IMR-90 (cell line): ENCODE data around the gene ARHGAP36. TPM values are rescaled to one million over a fixed set of nuclear protein-coding genes. Genes with fewer than 3 reads are reported as not detected.

Source experiments
- ATAC-seq: fragments of 200-7000 bp; cut with Tn5 transposase; 2 replicates; pipeline ENCODE4 v1.9.1; 2020; ENCODE audit warnings: low read depth, mild to moderate bottlenecking, moderate library complexity
- BruUV-seq: library from RNA; stranded (reverse); fragments of 400-500 nt; replicated peaks from 2 replicates; lab custom pipeline; 2021; lab: Mats Ljungman, UMichigan
- CTCF ChIA-PET: fragments of 300-600 bp; formaldehyde crosslinking; extraction: SDS; loops from one replicate; lab custom pipeline; 2021; ENCODE audit warnings: antibody characterized with exemption; lab: Yijun Ruan, JAX
- POLR2A ChIA-PET: fragments of 300-600 bp; sonication (Branson Sonifier 250); formaldehyde crosslinking; loops from one replicate; lab custom pipeline; 2022; ENCODE audit warnings: antibody characterized with exemption; ENCODE audit not compliant: unreplicated experiment; lab: Charles Lee
- DNase-seq: peaks from one replicate; pipeline ENCODE4 v3.0.0; 2013
- H2AFZ ChIP-seq: replicated peaks from 2 replicates; pipeline ENCODE3; 2013; ENCODE audit warnings: low read length, mild to moderate bottlenecking; ENCODE audit not compliant: poor library complexity
- H2AK5ac ChIP-seq: 2 replicates; pipeline ENCODE4 v1.6.1; 2013; ENCODE audit warnings: low read depth, low read length, inconsistent platforms
- H2AK9ac ChIP-seq: replicated peaks from 2 replicates; pipeline ENCODE3; 2013; ENCODE audit warnings: mild to moderate bottlenecking, low read depth, low read length, moderate library complexity; ENCODE audit not compliant: poor library complexity
- H2BK120ac ChIP-seq: 2 replicates; pipeline ENCODE4 v1.6.1; 2013; ENCODE audit warnings: low read depth, low read length, inconsistent platforms
- H2BK15ac ChIP-seq: 3 replicates; pipeline ENCODE4 v1.6.1; 2013; ENCODE audit warnings: low read depth, low read length, inconsistent platforms
- H2BK20ac ChIP-seq: 2 replicates; pipeline ENCODE4 v1.6.1; 2013; ENCODE audit warnings: low read depth, mild to moderate bottlenecking, inconsistent platforms, low read length, moderate library complexity
- H2BK5ac ChIP-seq: 2 replicates; pipeline ENCODE4 v1.6.1; 2013; ENCODE audit warnings: mild to moderate bottlenecking, low read depth, low read length, inconsistent platforms; ENCODE audit not compliant: poor library complexity, severe bottlenecking
- H3K14ac ChIP-seq: replicated peaks from 2 replicates; pipeline ENCODE4 v1.6.1; 2013; ENCODE audit warnings: low read depth, low read length, inconsistent platforms
- H3K18ac ChIP-seq: 2 replicates; pipeline ENCODE4 v1.6.1; 2013; ENCODE audit warnings: low read depth, low read length, control low read depth
- H3K23ac ChIP-seq: 2 replicates; pipeline ENCODE4 v1.6.1; 2013; ENCODE audit warnings: low read depth, low read length, inconsistent platforms
- H3K27ac ChIP-seq: 2 replicates; pipeline ENCODE4 v1.5.1; 2013; ENCODE audit warnings: mild to moderate bottlenecking, control low read depth, low read length; ENCODE audit not compliant: insufficient read depth
- H3K27me3 ChIP-seq: 2 replicates; pipeline ENCODE4 v1.6.1; 2013; ENCODE audit warnings: low read length; ENCODE audit not compliant: control insufficient read depth, insufficient read depth
- H3K36me3 ChIP-seq: 2 replicates; pipeline ENCODE4 v1.6.1; 2013; ENCODE audit warnings: low read length, mixed read lengths; ENCODE audit not compliant: control insufficient read depth, insufficient read depth
- H3K4ac ChIP-seq: 2 replicates; pipeline ENCODE4 v1.6.1; 2013; ENCODE audit warnings: low read depth, low read length, inconsistent platforms
- H3K4me1 ChIP-seq: 2 replicates; pipeline ENCODE4 v1.6.1; 2013; ENCODE audit warnings: low read length, mixed read lengths; ENCODE audit not compliant: control insufficient read depth, insufficient read depth
- H3K4me2 ChIP-seq: 2 replicates; pipeline ENCODE4 v1.6.1; 2013; ENCODE audit warnings: low read depth, mild to moderate bottlenecking, control low read depth, low read length, moderate library complexity
- H3K4me3 ChIP-seq: 2 replicates; pipeline ENCODE4 v1.5.1; 2013; ENCODE audit warnings: low read depth, mild to moderate bottlenecking, control low read depth, low read length, moderate library complexity; ENCODE audit not compliant: insufficient read depth
- H3K56ac ChIP-seq: 2 replicates; pipeline ENCODE4 v1.6.1; 2013; ENCODE audit warnings: low read length, inconsistent platforms; ENCODE audit not compliant: insufficient read depth; ENCODE audit errors: extremely low read depth
- H3K79me1 ChIP-seq, 2 experiments: 2 replicates each; pipeline ENCODE4 v1.6.1; 2013; ENCODE audit warnings: low read length in 2 of 2, inconsistent platforms in 1 of 2, low read depth in 1 of 2
- H3K9ac ChIP-seq: 2 replicates; pipeline ENCODE4 v1.6.1; 2013; ENCODE audit warnings: low read depth, low read length, control low read depth
- H3K9me1 ChIP-seq: 2 replicates; pipeline ENCODE4 v1.6.1; 2013; ENCODE audit warnings: low read length, inconsistent platforms; ENCODE audit not compliant: insufficient read depth
- H3K9me3 ChIP-seq: 2 replicates; pipeline ENCODE4 v1.6.1; 2013; ENCODE audit warnings: low read length; ENCODE audit not compliant: control insufficient read depth, insufficient read depth
- H4K20me1 ChIP-seq: 2 replicates; pipeline ENCODE4 v1.6.1; 2013; ENCODE audit warnings: low read length, inconsistent platforms; ENCODE audit not compliant: insufficient read depth
- H4K5ac ChIP-seq: 2 replicates; pipeline ENCODE4 v1.6.1; 2013; ENCODE audit warnings: mild to moderate bottlenecking, low read depth, low read length, control low read depth
- H4K8ac ChIP-seq, 2 experiments: 2 replicates each; pipeline ENCODE4 v1.6.1; 2013; ENCODE audit warnings: low read depth in 2 of 2, low read length in 2 of 2, control low read depth in 1 of 2, inconsistent platforms in 1 of 2
- H4K91ac ChIP-seq: 2 replicates; pipeline ENCODE4 v1.6.1; 2013; ENCODE audit warnings: low read depth, low read length, inconsistent platforms; ENCODE audit not compliant: insufficient read depth
- BHLHE40 ChIP-seq: fragments of 150-350 bp; IDR thresholded peaks from 2 replicates; pipeline ENCODE4 v1.6.1; 2016; ENCODE audit warnings: mild to moderate bottlenecking, low read depth, low read length
- CEBPB ChIP-seq: IDR thresholded peaks from 2 replicates; pipeline ENCODE4 v1.6.1; 2012; ENCODE audit warnings: low read depth, low read length, improper control_type of control experiment
- CHD1 ChIP-seq: IDR thresholded peaks from 2 replicates; pipeline ENCODE4 v1.6.1; 2012; ENCODE audit warnings: low read depth, low read length, improper control_type of control experiment
- CTCF ChIP-seq: conservative IDR thresholded peaks from 2 replicates; pipeline ENCODE4 v1.5.1; 2012; ENCODE audit warnings: mild to moderate bottlenecking, low read depth, low read length, improper control_type of control experiment
- ELK1 ChIP-seq: fragments of 150-350 bp; IDR thresholded peaks from 2 replicates; pipeline ENCODE4 v1.6.1; 2016; ENCODE audit warnings: low read depth, mild to moderate bottlenecking, low read length, moderate library complexity, borderline replicate concordance
- FOS ChIP-seq: fragments of 150-350 bp; IDR thresholded peaks from 2 replicates; pipeline ENCODE4 v1.6.1; 2016; ENCODE audit warnings: low read depth, low read length
- MAFK ChIP-seq: IDR thresholded peaks from 2 replicates; pipeline ENCODE4 v1.6.1; 2012; ENCODE audit warnings: low read depth, low read length, improper control_type of control experiment
- MXI1 ChIP-seq: IDR thresholded peaks from 2 replicates; pipeline ENCODE4 v1.6.1; 2012; ENCODE audit warnings: low read depth, mild to moderate bottlenecking, low read length, moderate library complexity, borderline replicate concordance
- NFE2L2 ChIP-seq: fragments of 150-350 bp; IDR thresholded peaks from 2 replicates; pipeline ENCODE4 v1.6.1; 2016; ENCODE audit warnings: low read depth, mild to moderate bottlenecking, low read length
- POLR2A ChIP-seq: IDR thresholded peaks from 2 replicates; pipeline ENCODE4 v1.6.1; 2012; ENCODE audit warnings: mild to moderate bottlenecking, low read depth, low read length
- RAD21 ChIP-seq: IDR thresholded peaks from 2 replicates; pipeline ENCODE4 v1.6.1; 2012; ENCODE audit warnings: low read length, improper control_type of control experiment
- RCOR1 ChIP-seq: IDR thresholded peaks from 2 replicates; pipeline ENCODE4 v1.6.1; 2012; ENCODE audit warnings: mild to moderate bottlenecking, low read length, improper control_type of control experiment; ENCODE audit not compliant: insufficient replicate concordance
- RFX5 ChIP-seq: IDR thresholded peaks from 2 replicates; pipeline ENCODE4 v1.8.0; 2012; ENCODE audit warnings: low read depth, mild to moderate bottlenecking, low read length, moderate library complexity
- SMC3 ChIP-seq: fragments of 150-350 bp; IDR thresholded peaks from 2 replicates; pipeline ENCODE4 v1.6.1; 2016; ENCODE audit warnings: low read depth, mild to moderate bottlenecking, antibody characterized with exemption, low read length, moderate library complexity
- USF2 ChIP-seq: fragments of 150-350 bp; IDR thresholded peaks from 2 replicates; pipeline ENCODE4 v1.6.1; 2017; ENCODE audit warnings: mild to moderate bottlenecking, antibody characterized with exemption, low read length, low read depth
- WGBS, 2 experiments: methylation state at CpG; one replicate each; pipeline versions ENCODE4 v1.1.5 to v1.1.7; 2013; ENCODE audit warnings: missing lambda C conversion rate in 2 of 2; ENCODE audit not compliant: insufficient read length in 1 of 2; ENCODE audit errors: extremely low coverage in 2 of 2; 5-methylcytosine and 5-hydroxymethylcytosine counted together
- dilution Hi-C: fragments of 300-500 bp; cut with HindIII; formaldehyde crosslinking; loops from one replicate; pipeline ENCODE4 v1.14.3; 2018; ENCODE audit warnings: low sequenced_read_pairs; ENCODE audit not compliant: unreplicated experiment
- in situ Hi-C: fragments of 300-500 bp; cut with MboI; formaldehyde crosslinking; loops from 3 replicates; pipeline ENCODE4 v1.14.3; 2019; ENCODE audit warnings: low sequenced_read_pairs, inconsistent platforms, mixed read lengths
- intact Hi-C: fragments of 100-400 bp; cut with micrococcal nuclease; formaldehyde crosslinking; loops from 2 replicates; pipeline ENCODE4 v1.10.0; 2022
- polyA plus RNA-seq, 3 experiments: library from polyadenylated mRNA; depleted of rRNA; stranded (reverse); fragments of >200 nt; gene quantifications; 2 replicates each; pipeline ENCODE4 v1.2.3, GENCODE V29; 2012; ENCODE audit warnings: low replicate concordance in 1 of 3
- total RNA-seq: library from RNA; depleted of rRNA; stranded (reverse); fragments of >200 nt; gene quantifications from 2 replicates; pipeline ENCODE4 v1.2.3, GENCODE V29; 2012

Gene ARHGAP36
- total and polyA plus RNA-seq, 2 of the 4 experiments (the other 2 are of a cell fraction), result not detected

- no peak for DNase-seq
- intact Hi-C loops (no loop called here), in situ Hi-C loops (no loop called here), dilution Hi-C loops (no loop called here)
- H3K27me3 ChIP-seq, result peaks cover 4% of the 10 kb centered on the region; the same call in 1 of the 2 replicates
- no peak overlapping the region for H3K4ac ChIP-seq
- ChIA-PET CTCF (interaction anchor here (1.2 kb wide), 1 partner anchor 7 kb away, joined by 3 read pairs; no protein-coding TSS in a partner anchor), POLR2A (no interaction called here)
- no peaks in the 10 kb centered on the region for H3K9me1 ChIP-seq
- 42% methylated on average over 4 of the region's 6 CpGs; no CpG with 5 or more reads in 1 of the 2 experiments for WGBS, 2 experiments
- H3K27ac ChIP-seq, result no peak overlapping the region
- H2AFZ ChIP-seq, result no peak overlapping the region
- H2AK9ac ChIP-seq, result no peak overlapping the region
- no peak overlapping the region for H2BK20ac ChIP-seq
- BruUV-seq, result no TSS peak
- no peak overlapping the region for H3K9ac ChIP-seq
- no peak overlapping the region for H4K5ac ChIP-seq
- TF ChIP-seq BHLHE40 (no peak), CHD1 (no peak), USF2 (no peak), FOS (no peak), MAFK (no peak), RFX5 (no peak), CEBPB (no peak), ELK1 (no peak), RCOR1 (no peak), MXI1 (no peak), CTCF (no peak), POLR2A (no peak), SMC3 (no peak), NFE2L2 (no peak), RAD21 (no peak)
- no peaks in the 10 kb centered on the region for H3K79me1 ChIP-seq
- no peaks in the 10 kb centered on the region for H3K4me1 ChIP-seq
- H2BK120ac ChIP-seq, result no peak overlapping the region
- no peak overlapping the region for H3K56ac ChIP-seq
- no peak overlapping the region for H4K91ac ChIP-seq
- no peaks in the 10 kb centered on the region for H4K20me1 ChIP-seq
- no peaks in the 10 kb centered on the region for H3K36me3 ChIP-seq
- H3K4me2 ChIP-seq, result no peak overlapping the region
- no peaks in the 10 kb centered on the region for H3K9me3 ChIP-seq
- H2BK15ac ChIP-seq, result no peak overlapping the region
- ATAC-seq, result no peak
- H2BK5ac ChIP-seq, result no peak overlapping the region
- H2AK5ac ChIP-seq, result no peak overlapping the region
- H4K8ac ChIP-seq, result no peak overlapping the region
- H3K14ac ChIP-seq, result no peak overlapping the region
- no peak overlapping the region for H3K23ac ChIP-seq
- H3K4me3 ChIP-seq, result no peak overlapping the region
- H3K18ac ChIP-seq, result no peak overlapping the region
These were observed 3.2 kb downstream of the ARHGAP36 start for GRCh38 chrX:131061306-131061705.
